H9 (cell line): ENCODE data around the gene SMURF1. TPM values are rescaled to one million over a fixed set of nuclear protein-coding genes. Genes with fewer than 3 reads are reported as not detected.

Experiments
- DNase-seq: peaks from one replicate; pipeline ENCODE4 v3.0.0-alpha.2; 2017
- H2AFZ ChIP-seq: one replicate; pipeline ENCODE4 v1.6.1; 2013; ENCODE audit warnings: mild to moderate bottlenecking, low read length, control low read depth, moderate library complexity
- H2AK5ac ChIP-seq: 2 replicates; pipeline ENCODE4 v1.6.1; 2013; ENCODE audit warnings: low read length, control low read depth, mixed read lengths; ENCODE audit not compliant: insufficient read length
- H2BK120ac ChIP-seq: one replicate; pipeline ENCODE4 v1.6.1; 2013; ENCODE audit warnings: low read depth, mild to moderate bottlenecking, low read length, control low read depth, inconsistent platforms; ENCODE audit not compliant: poor library complexity, severe bottlenecking
- H2BK12ac ChIP-seq: 2 replicates; pipeline ENCODE4 v1.6.1; 2013; ENCODE audit warnings: low read length, control low read depth, mixed read lengths, low read depth; ENCODE audit not compliant: insufficient read length
- H2BK15ac ChIP-seq: 2 replicates; pipeline ENCODE4 v1.6.1; 2013; ENCODE audit warnings: low read depth, low read length, control low read depth
- H2BK20ac ChIP-seq: one replicate; pipeline ENCODE4 v1.6.1; 2013; ENCODE audit warnings: low read depth, mild to moderate bottlenecking, low read length, control low read depth, inconsistent platforms; ENCODE audit not compliant: poor library complexity, severe bottlenecking
- H2BK5ac ChIP-seq: 2 replicates; pipeline ENCODE4 v1.6.1; 2013; ENCODE audit warnings: low read length, control low read depth, mixed read lengths; ENCODE audit not compliant: insufficient read length
- H3K14ac ChIP-seq: 2 replicates; pipeline ENCODE4 v1.6.1; 2013; ENCODE audit warnings: low read length, control low read depth; ENCODE audit not compliant: insufficient read depth
- H3K18ac ChIP-seq: 2 replicates; pipeline ENCODE4 v1.6.1; 2013; ENCODE audit warnings: low read depth, mild to moderate bottlenecking, mixed read lengths, low read length, control low read depth; ENCODE audit not compliant: insufficient read length
- H3K23ac ChIP-seq: 2 replicates; pipeline ENCODE4 v1.6.1; 2013; ENCODE audit warnings: low read length, control low read depth, mixed read lengths, low read depth; ENCODE audit not compliant: insufficient read length
- H3K23me2 ChIP-seq: 2 replicates; pipeline ENCODE4 v1.6.1; 2013; ENCODE audit warnings: low read depth, mild to moderate bottlenecking, mixed read lengths, low read length, control low read depth; ENCODE audit not compliant: insufficient read length, poor library complexity, severe bottlenecking
- H3K27ac ChIP-seq: 2 replicates; pipeline ENCODE4 v1.5.1; 2013; ENCODE audit warnings: low read length, control low read depth, mixed read lengths, low read depth; ENCODE audit not compliant: insufficient read length
- H3K27me3 ChIP-seq: 2 replicates; pipeline ENCODE4 v1.6.1; 2013; ENCODE audit warnings: low read length, control low read depth, inconsistent platforms; ENCODE audit not compliant: insufficient read depth
- H3K4ac ChIP-seq: 2 replicates; pipeline ENCODE4 v1.6.1; 2013; ENCODE audit warnings: low read depth, mild to moderate bottlenecking, control low read depth, inconsistent platforms, low read length, moderate library complexity
- H3K4me1 ChIP-seq: 2 replicates; pipeline ENCODE4 v1.6.1; 2013; ENCODE audit warnings: low read length, control low read depth, inconsistent platforms; ENCODE audit not compliant: insufficient read depth
- H3K4me2 ChIP-seq: 2 replicates; pipeline ENCODE4 v1.6.1; 2013; ENCODE audit warnings: low read length, control low read depth, mixed read lengths; ENCODE audit not compliant: insufficient read length, insufficient read depth
- H3K56ac ChIP-seq: 2 replicates; pipeline ENCODE4 v1.6.1; 2013; ENCODE audit warnings: low read depth, mild to moderate bottlenecking, mixed read lengths, low read length, control low read depth; ENCODE audit not compliant: insufficient read length
- H3K79me1 ChIP-seq: 2 replicates; pipeline ENCODE4 v1.6.1; 2013; ENCODE audit warnings: low read depth, mild to moderate bottlenecking, moderate library complexity, low read length, control low read depth, inconsistent platforms; ENCODE audit not compliant: insufficient read depth, poor library complexity, severe bottlenecking
- H3K79me2 ChIP-seq: 2 replicates; pipeline ENCODE4 v1.6.1; 2013; ENCODE audit warnings: low read length, control low read depth, inconsistent platforms; ENCODE audit not compliant: insufficient read depth
- H3K9ac ChIP-seq: 2 replicates; pipeline ENCODE4 v1.6.1; 2013; ENCODE audit warnings: low read length, control low read depth, mixed read lengths; ENCODE audit not compliant: insufficient read length; ENCODE audit errors: extremely low read depth
- H3K9me3 ChIP-seq: one replicate; pipeline ENCODE4 v1.6.1; 2013; ENCODE audit warnings: low read depth, low read length, inconsistent platforms; ENCODE audit not compliant: control insufficient read depth
- H3T11ph ChIP-seq: one replicate; pipeline ENCODE4 v1.6.1; 2013; ENCODE audit warnings: mild to moderate bottlenecking, low read length, control low read depth, inconsistent platforms
- H4K20me1 ChIP-seq: one replicate; pipeline ENCODE4 v1.6.1; 2013; ENCODE audit not compliant: control insufficient read depth, insufficient read length, insufficient read depth
- H4K5ac ChIP-seq: 2 replicates; pipeline ENCODE4 v1.6.1; 2013; ENCODE audit warnings: low read depth, mild to moderate bottlenecking, mixed read lengths, low read length, control low read depth; ENCODE audit not compliant: insufficient read length
- H4K8ac ChIP-seq: replicated peaks from 2 replicates; pipeline ENCODE4 v1.6.1; 2013; ENCODE audit warnings: low read length, control low read depth, mixed read lengths, low read depth; ENCODE audit not compliant: insufficient read length
- H4K91ac ChIP-seq: 2 replicates; pipeline ENCODE4 v1.6.1; 2013; ENCODE audit warnings: low read depth, mild to moderate bottlenecking, moderate library complexity, mixed read lengths, low read length, control low read depth; ENCODE audit not compliant: insufficient read length
- H3K27ac Mint-ChIP-seq, 3 experiments: 2 replicates in 2 of 3; 3 replicates in 1 of 3; pipeline ENCODE4 v1.8.0; 2020 to 2021; ENCODE audit warnings: mixed read lengths in 3 of 3, mild to moderate bottlenecking in 1 of 3, moderate library complexity in 1 of 3
- H3K27me3 Mint-ChIP-seq: 2 replicates; pipeline ENCODE4 v1.8.0; 2021; ENCODE audit warnings: low read depth, mild to moderate bottlenecking, moderate library complexity, mixed read lengths
- H3K36me3 Mint-ChIP-seq, 3 experiments: 2 replicates in 2 of 3; 3 replicates in 1 of 3; pipeline ENCODE4 v1.8.0; 2020 to 2021; ENCODE audit warnings: low read depth in 3 of 3, mixed read lengths in 3 of 3; ENCODE audit not compliant: insufficient read depth in 1 of 3
- H3K4me1 Mint-ChIP-seq, 2 experiments: 2 replicates each; pipeline ENCODE4 v1.8.0; 2020; ENCODE audit warnings: mixed read lengths in 2 of 2
- H3K4me3 Mint-ChIP-seq, 2 experiments: 2 replicates in 1 of 2; 3 replicates in 1 of 2; pipeline ENCODE4 v1.8.0; 2020 to 2021; ENCODE audit warnings: mild to moderate bottlenecking in 2 of 2, mixed read lengths in 2 of 2, moderate library complexity in 1 of 2
- H3K9me3 Mint-ChIP-seq, 2 experiments: 2 replicates in 1 of 2; 3 replicates in 1 of 2; pipeline ENCODE4 v1.8.0; 2020; ENCODE audit warnings: mild to moderate bottlenecking in 2 of 2, mixed read lengths in 2 of 2, moderate library complexity in 1 of 2
- CTCF ChIP-seq: fragments of 200-600 bp; sonication (generic); conservative IDR thresholded peaks from 3 replicates; pipeline ENCODE4 v1.8.0; 2021; ENCODE audit warnings: antibody characterized with exemption, mild to moderate bottlenecking
- WGBS: extraction: QIAGEN DNeasy Blood & Tissue Kit; methylation state at CpG from one replicate; pipeline ENCODE4 v1.1.7; 2013; ENCODE audit warnings: missing lambda C conversion rate, low lambda C conversion rate, mixed read lengths; ENCODE audit not compliant: insufficient read length; ENCODE audit errors: extremely low coverage; 5-methylcytosine and 5-hydroxymethylcytosine counted together
- total RNA-seq: library from RNA; stranded (reverse); gene quantifications from 2 replicates; pipeline ENCODE4 v1.2.1, GENCODE V29; 2021

SMURF1 gene
- total RNA-seq, 1 experiment from 2014 or later = 29.4 TPM

DNA sequence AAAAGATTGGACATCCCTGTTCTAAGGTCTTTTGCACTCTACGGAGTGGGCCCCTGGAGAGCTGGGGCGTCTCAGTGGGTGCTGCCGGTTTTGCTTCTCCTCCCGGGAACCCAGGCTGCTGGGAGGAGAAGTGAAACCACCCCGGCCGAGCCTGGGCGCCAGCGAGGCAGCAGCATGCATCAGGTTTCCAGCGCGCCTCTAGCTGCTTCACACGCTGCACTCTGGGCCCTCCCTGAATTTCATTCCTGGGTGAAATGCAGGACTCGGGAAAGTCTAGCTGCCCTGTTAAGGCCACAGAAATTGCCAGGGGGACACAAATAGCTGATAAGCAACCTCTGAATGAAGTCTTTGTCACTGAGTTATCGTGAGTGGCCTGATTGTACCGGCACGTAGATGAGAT, 138.1 kb downstream of the SMURF1 start:
- Histone ChIP-seq H3K79me2 (no peaks in the 10 kb centered on the region), H3K56ac (no peak overlapping the region), H3K14ac (no peak overlapping the region), H3K79me1 (no peaks in the 10 kb centered on the region), H3K9ac (no peak overlapping the region), H4K20me1 (no peaks in the 10 kb centered on the region), H2AK5ac (no peak overlapping the region), H3K4me2 (no peak overlapping the region), H3T11ph (no peak overlapping the region), H3K18ac (no peak overlapping the region), H2BK20ac (no peak overlapping the region), H3K4me1 (no peaks in the 10 kb centered on the region), H3K23me2 (no peaks in the 10 kb centered on the region), H2BK120ac (no peak overlapping the region), H4K91ac (no peak overlapping the region), H3K27ac (no peak overlapping the region), H3K23ac (no peak overlapping the region), H3K9me3 (no peaks in the 10 kb centered on the region), H2AFZ (no peak overlapping the region), H2BK15ac (no peak overlapping the region), H3K4ac (no peak overlapping the region), H2BK12ac (no peak overlapping the region), H2BK5ac (no peak overlapping the region), H3K27me3 (no peaks in the 10 kb centered on the region), H4K8ac (no peak overlapping the region), H4K5ac (no peak overlapping the region)
- no peak for DNase-seq
- H3K36me3 Mint-ChIP-seq = peaks cover 28 to 85% (median 71%) of the 10 kb centered on the region in 3 experiments; a peak in 6 of 7 replicates
- TF ChIP-seq CTCF = no peak
- H3K9me3 Mint-ChIP-seq = no peaks in the 10 kb centered on the region
- H3K4me3 Mint-ChIP-seq = no peak overlapping the region
- no peaks in the 10 kb centered on the region for H3K27me3 Mint-ChIP-seq
- H3K27ac Mint-ChIP-seq = no peak overlapping the region
- no CpG with 5 or more reads among the region's 15 CpGs for WGBS
- H3K4me1 Mint-ChIP-seq = no peaks in the 10 kb centered on the region
